Measurements from ENCODE around the gene CCDC51.

CCDC51 gene

DNA sequence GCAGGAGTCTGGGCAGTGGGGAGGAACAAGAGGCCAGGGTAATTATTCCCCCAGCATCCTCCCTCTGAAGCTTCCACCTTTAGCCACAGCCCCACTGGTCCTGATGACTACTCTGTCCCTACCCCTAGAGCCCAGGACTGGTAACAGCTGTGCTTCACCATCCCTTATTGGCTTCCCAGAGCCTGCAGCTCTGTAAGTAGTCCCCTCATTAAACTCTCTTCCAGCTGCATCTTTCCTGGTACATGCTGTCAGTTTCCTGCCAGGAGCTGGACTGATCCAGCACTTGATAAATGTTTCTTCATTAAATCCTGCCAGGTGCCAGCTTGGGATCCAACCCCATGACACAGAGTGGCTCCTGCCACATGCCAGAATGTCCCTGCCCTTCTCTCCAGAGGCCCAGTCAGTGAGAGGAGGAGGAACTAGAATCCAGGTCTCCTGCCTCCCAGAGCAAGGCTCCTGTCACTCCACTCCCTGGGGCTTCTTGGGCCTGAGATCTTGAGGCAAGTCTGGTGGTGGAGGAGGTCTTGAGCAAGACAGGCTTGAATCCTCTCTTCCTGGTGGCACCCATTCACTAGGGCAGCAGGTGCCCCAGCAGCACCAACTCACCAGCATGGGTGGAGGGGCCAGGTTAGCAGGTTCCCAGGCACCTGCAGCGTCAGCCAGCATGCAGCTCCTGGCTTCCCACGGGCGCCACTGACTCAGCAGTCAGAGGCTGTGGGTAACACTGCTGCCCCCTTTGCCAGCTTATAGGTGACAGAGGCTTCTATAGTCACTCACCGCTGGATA, 40.3 kb downstream of the CCDC51 start:
- in situ Hi-C loops (cut with HindIII; ENCODE audit: low sequenced_read_pairs) = loop anchor here (5.0 kb wide), 1 partner anchor 38 kb away; no protein-coding TSS in a partner anchor
- DNase-seq (ENCODE audit: low read depth) = no peak
- TF ChIP-seq, protein P1, sequence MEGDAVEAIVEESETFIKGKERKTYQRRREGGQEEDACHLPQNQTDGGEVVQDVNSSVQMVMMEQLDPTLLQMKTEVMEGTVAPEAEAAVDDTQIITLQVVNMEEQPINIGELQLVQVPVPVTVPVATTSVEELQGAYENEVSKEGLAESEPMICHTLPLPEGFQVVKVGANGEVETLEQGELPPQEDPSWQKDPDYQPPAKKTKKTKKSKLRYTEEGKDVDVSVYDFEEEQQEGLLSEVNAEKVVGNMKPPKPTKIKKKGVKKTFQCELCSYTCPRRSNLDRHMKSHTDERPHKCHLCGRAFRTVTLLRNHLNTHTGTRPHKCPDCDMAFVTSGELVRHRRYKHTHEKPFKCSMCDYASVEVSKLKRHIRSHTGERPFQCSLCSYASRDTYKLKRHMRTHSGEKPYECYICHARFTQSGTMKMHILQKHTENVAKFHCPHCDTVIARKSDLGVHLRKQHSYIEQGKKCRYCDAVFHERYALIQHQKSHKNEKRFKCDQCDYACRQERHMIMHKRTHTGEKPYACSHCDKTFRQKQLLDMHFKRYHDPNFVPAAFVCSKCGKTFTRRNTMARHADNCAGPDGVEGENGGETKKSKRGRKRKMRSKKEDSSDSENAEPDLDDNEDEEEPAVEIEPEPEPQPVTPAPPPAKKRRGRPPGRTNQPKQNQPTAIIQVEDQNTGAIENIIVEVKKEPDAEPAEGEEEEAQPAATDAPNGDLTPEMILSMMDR (IDR thresholded peaks at IDR 0.05; ENCODE audit: low read depth, low read length, missing control alignments) = no peak

DNA sequence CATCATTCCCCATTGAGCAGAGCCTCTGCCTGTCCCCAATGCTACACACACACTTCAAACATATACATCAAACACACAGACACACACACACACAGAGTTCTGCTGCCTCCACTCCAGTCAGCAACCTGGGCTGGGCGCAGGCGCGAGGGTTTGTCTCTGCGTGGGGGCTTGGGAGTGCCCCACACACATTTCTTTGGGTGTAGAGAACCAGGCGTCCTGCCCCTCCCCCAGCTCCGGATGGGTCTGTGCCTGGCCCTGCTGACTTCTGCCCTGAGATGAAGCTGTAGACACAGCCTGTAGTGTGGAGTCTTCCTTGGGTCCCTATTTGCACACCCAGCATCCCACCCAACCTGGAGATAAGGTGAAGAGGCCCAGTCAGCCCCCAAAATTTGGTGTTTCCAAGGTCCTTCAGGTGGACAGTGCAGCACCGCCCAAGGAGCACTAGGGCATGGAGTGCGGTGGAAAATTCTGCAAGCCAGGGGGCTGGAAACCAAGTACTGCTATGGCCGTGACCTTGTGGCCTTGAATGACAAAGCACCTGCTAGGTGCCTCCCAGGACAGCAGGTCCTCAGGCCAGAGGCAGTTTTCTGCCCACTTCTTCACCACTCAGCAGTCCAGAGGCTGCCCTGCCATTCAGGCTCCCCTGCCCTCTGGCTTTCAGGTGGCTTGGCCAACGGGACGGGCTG, 41.1 kb downstream of the CCDC51 start:
- in situ Hi-C loops (cut with HindIII; ENCODE audit: low sequenced_read_pairs) = loop anchor here (5.0 kb wide), 1 partner anchor 38 kb away; no protein-coding TSS in a partner anchor
- TF ChIP-seq, protein P1 (IDR thresholded peaks at IDR 0.05; ENCODE audit: low read depth, low read length, missing control alignments) = no peak
- no peak for DNase-seq (ENCODE audit: low read depth)
- H3K4me3 ChIP-seq (ENCODE audit: low read depth, low read length) = no peak overlapping the region

More for the DNA sequence above, 40.3 kb downstream of the CCDC51 start:
- H3K4me3 ChIP-seq (ENCODE audit: low read depth, low read length) = no peak overlapping the region

DNA sequence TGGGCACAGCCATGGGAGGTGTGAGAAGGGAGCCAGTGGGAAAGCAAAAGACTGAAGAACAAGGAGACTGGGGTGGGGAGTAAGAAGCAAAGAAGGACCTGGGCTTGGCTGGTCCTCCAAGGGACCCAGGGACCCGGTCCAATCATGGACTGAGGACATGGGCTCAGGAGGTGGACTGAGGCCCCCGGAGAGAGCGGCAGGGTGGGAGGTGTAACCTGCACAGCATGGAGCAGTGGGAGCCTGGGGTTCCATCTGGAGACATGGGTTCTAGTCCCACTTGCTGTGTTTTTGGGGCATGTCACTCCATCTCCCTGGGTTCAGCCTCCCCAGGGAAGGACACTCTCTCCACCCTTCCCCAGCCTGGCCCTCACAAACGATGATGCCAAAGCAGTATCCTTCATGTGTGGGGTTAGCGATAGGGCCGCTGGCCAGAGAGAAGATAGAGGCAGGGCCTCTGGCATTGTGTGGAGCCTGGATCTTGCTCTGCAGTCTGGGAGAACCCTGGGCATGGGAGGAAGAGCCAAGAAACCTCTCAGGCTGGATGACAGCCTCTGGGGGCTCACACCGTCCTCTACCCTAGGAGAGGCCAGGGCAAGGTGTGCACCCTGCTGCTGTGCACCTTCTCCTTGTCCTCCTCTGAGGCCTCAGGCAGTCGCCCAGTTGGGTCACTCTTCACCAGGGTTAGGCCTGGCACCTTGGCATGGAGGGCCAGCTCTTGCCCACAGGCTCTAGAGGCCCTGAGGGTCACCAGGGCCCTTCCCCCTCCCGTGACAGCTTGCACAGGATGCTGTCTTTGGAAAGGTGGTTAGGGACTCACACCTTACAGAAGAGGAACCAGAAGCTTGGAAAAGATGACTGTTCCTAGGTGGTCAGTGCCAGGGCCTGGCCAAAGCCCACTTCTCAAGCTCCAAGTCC, 41.9 kb downstream of the CCDC51 start:
- no peak overlapping the region for H3K4me3 ChIP-seq (ENCODE audit: low read depth, low read length)
- DNase-seq (ENCODE audit: low read depth) = no peak
- in situ Hi-C loops (cut with HindIII; ENCODE audit: low sequenced_read_pairs) = loop anchor here (5.0 kb wide), 1 partner anchor 39 kb away; no protein-coding TSS in a partner anchor
- TF ChIP-seq, protein P1 (IDR thresholded peaks at IDR 0.05; ENCODE audit: low read depth, low read length, missing control alignments) = no peak

DNA sequence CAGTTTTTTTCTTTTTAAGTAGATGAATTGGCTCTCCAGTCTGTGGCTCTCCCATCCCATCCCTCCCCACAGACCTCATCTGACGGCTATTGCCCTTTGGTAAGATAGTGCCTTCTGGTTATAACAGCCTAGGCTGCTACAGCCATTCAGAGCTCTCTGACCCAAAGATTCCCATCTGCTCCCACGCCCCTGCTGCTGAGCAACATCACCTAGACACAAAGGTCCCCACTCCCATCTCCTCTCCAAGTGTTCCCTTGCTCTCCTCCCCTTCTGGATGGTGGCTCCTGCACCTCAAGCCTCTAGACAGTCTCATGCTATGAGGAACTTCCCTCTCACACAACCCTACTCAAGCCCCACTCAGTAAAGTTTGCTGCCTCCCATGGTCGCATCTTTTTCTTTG, 44.2 kb downstream of the CCDC51 start:
- TF ChIP-seq, protein P1 (IDR thresholded peaks at IDR 0.05; ENCODE audit: low read depth, low read length, missing control alignments) = no peak
- H3K4me3 ChIP-seq (ENCODE audit: low read depth, low read length) = no peak overlapping the region
- DNase-seq (ENCODE audit: low read depth) = no peak

DNA sequence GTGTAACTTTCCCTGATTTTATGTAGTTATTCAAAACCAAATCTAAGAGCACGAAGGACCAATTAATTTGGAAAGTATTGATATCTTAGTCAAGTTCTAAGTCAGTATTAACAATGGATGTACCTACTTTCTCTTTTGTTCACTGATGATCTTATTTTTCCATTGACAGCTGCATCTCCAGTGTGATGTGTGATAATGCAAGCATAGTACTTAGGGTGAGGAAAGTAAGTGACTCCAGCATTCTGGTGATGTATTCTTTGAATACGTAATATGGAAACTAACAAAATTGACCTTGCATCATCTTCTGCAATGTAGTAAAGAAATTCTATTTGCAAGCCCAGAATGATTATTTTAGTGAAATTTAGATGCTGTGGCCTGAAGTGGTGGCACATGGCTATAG, 45.5 kb downstream of the CCDC51 start:
- H3K4me3 ChIP-seq (ENCODE audit: low read depth, low read length) = no peak overlapping the region
- no peak for DNase-seq (ENCODE audit: low read depth)
- in situ Hi-C loops (cut with HindIII; ENCODE audit: low sequenced_read_pairs) = no loop called here
- TF ChIP-seq, protein P1 (IDR thresholded peaks at IDR 0.05; ENCODE audit: low read depth, low read length, missing control alignments) = no peak

More for the DNA sequence above, 44.2 kb downstream of the CCDC51 start:
- in situ Hi-C loops (cut with HindIII; ENCODE audit: low sequenced_read_pairs) = loop anchor here (5.0 kb wide), 1 partner anchor 42 kb away; no protein-coding TSS in a partner anchor

DNA sequence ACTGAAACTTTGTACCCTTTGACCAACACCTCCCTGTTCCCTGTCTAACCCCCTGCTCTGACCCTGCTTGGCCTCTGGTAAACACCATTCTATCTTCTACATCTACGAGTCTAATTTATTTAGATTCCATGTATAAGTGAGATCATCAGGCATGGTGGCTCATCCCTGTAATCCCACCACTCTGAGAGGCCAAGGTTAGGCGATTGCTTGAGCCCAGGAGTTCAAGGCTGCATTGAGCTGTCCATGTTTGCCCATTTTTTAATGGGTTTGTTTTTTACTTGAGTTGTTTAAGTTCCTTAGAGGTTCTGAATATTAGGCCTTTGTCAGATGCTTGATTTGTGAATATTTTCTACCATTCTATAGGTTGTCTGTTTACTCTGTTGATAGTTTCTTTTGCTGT, 51.0 kb downstream of the CCDC51 start:
- in situ Hi-C loops (cut with HindIII; ENCODE audit: low sequenced_read_pairs) = no loop called here
- H3K4me3 ChIP-seq (ENCODE audit: low read depth, low read length) = no peak overlapping the region
- TF ChIP-seq, protein P1 (IDR thresholded peaks at IDR 0.05; ENCODE audit: low read depth, low read length, missing control alignments) = no peak
- DNase-seq (ENCODE audit: low read depth) = no peak

Measured in astrocyte of the cerebellum (primary cell).